COLO668 (cell line): Measurements from ENCODE around the gene IMP4.
A peak's percentile ranks its signal among the peaks of the same experiment; 100 is the strongest.

Source experiments
- DNase-seq: peaks from one replicate; lab custom pipeline; 2025; ENCODE audit not compliant: unreplicated experiment; lab: John Stamatoyannopoulos, UW

The IMP4 gene

DNA sequence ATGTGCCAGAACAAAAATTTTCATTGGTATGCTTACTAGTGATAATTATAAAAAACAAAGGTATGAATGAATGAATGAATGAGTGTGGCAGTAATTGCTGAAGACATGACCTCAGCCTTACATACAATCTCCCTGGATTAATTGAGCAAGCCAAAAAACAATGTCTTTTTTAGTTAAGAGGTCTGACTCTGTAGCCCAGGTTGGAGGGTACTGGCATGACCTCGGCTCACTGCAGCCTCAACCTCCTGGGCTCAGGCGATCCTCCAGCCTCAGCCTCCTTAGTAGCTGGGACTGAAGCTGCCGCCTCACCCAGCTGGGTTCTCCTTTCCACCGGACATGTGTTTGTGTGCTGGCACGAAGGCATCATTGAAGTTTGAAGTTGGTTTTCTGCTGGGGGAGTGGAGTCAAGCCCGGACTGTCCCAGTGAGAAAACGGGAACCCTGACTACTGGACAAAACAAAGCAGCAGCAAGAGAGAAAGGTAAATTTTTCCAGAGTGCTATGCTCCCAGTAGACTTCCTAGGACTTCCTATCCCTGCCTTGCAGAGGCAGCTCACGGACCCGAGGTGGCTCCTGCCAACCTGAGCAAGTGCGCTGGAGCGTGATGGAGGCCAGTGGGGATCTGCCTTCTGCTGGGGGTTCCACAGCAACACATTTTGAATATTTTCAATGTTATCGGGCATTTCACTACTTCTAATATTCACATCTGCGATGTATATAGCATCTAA lies 6.4 kb upstream of the IMP4 start:
- peak; percentile 20 for DNase-seq

DNA sequence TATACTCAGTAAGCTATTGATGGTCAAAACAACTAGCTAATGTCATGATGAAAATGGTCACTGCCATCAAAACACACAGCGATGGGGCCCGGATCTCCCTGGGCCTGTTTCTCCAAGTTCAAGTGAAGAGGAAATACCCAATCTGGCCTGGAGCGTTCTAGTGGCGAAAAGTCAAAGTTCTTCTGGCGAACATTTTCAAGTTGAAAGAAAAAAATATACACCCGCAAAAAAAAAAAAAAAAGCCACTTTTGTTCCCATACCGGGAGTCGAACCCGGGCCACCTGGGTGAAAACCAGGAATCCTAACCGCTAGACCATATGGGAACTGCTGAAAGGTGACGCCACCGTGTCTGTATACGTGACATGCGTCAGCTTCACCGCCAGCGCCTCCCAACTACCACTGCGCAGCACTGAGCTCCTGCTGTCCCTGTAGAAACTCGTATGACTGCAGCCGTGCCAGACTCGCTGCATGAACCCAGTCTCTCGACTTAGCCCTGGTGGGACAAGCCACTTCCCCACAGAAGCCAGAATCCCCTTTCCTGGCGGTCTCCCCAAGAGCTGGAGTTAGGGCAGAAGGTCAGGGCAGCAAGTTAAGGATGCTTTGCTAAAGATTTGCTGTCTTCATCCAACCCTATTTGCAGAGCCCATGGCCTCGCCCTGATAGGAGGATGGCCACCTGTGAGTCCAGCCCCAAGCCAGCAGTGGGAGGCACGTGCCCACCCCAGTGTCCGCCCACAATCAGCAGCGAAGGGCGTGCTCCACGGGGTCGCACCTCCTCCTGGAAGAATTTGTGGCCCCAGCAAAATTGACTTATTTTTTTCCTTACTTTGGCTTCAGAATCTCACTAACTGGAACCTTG lies 5.6 kb upstream of the IMP4 start:
- peak; percentile 75 for DNase-seq

DNA sequence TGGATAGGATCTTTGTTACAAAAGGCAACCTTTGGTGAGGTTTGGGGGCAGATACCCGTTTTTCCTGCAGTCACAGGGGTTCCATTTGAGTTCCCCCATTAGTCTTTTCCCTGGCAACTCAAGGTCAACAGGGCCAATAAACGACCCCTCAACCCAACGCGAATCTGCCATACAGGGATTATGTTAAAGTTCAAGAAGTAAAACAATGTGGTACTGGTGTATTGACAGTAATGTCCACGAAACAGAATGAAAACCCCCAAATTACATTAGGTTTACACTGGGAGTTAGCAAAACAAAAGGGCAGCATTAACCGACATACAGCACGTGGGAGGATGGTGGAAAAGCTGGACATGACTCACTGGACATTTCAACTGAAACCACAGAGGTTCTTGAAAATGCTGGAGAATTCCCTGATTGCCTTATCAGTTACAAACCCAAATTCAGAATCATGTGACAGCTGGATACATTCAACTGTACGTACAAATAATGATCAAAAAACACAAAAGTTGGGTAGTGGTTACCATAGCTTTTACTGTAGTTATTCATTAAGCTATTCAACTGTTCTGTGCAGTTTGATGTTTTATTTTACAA lies 4.9 kb upstream of the IMP4 start:
- DNase-seq = no peak

DNA sequence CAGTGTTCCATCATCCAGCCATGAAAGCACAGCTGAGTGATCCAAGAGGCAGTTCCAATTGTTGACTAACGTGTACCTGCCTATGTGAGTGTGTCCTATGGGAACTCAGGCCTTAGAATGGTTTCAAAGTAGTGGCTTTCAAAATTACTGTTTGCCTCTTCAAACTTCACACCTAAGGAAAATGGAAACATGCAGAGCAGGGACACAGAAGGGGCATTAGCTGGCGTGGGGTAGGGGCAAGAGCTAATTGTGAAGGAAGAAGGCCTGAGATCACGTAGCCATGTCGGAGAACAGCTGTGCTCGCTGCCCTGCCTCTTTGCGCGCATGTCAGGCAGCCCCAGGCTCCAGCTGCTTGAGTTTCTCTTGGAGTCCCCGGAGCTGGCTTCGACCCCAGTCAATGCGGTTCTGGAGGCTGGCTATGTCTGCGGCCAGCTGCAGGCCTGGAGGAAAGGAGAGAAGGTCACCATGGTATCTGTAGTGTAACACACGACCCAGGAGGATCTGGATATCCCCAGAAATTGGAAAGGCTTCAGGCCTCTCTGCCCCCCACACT lies 3.8 kb upstream of the IMP4 start:
- DNase-seq = no peak

DNA sequence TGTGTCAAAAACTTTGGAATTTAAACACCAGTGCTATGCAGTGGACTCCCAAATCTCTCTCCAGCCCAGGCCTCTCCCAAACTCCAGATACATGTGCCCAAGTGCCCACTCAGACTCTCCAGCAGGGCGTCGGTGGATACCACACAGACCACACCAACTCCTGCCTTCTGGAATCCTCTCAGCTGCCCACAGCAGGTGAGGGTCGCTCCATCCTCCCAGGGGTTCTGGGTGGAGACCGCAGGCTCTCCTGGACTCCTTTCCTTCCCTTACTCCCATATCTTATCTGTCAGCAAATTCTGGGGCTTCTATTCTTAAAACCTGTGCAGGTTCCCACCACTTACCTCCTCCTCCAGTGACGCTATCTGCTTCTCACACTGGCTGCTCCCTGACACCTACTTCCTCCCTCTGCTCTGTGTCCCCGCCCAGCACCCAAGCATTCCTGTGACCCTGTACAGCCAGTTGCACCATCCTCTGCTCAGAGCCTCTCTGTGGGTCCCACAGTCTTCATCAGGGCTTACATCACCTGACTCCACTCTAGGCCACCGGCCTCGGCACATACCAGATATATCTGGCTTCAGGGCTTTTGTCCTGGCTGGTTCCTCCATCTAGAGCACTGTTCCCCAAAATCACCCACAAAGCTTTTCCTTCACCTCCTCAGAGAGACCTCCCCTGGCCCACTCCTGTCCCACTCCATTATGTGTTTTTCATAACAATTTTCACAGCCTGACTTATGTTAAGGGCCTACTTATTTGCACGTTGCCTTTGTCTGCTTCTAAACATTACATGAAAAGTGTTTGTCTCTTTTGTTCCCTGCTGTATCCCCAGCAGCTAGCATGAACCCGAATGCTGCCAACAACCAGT lies 2.6 kb upstream of the IMP4 start:
- no peak for DNase-seq

DNA sequence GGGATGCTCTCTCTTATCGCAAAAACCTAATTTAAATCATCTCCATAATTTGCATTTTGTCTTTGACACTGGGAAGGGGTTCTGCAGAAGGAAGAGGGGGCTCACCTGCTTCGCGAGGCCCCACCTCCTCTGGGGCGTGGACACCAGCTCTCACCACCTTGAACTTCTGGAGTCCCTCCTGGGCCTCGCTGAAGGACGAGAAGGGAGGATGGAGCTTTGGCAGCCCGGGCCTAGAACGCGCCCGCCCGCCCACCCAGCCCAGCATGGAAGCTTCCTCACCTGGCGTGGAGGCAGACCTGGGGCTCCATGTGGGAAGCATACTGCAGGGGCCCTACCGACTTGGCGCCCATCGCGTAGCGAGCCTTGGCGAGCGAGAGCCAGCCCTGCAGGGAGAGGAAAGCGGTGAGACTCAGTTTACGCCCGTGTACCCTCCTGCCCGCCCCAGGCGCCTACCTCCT lies 1.1 kb upstream of the IMP4 start:
- peak; percentile 45 for DNase-seq

DNA sequence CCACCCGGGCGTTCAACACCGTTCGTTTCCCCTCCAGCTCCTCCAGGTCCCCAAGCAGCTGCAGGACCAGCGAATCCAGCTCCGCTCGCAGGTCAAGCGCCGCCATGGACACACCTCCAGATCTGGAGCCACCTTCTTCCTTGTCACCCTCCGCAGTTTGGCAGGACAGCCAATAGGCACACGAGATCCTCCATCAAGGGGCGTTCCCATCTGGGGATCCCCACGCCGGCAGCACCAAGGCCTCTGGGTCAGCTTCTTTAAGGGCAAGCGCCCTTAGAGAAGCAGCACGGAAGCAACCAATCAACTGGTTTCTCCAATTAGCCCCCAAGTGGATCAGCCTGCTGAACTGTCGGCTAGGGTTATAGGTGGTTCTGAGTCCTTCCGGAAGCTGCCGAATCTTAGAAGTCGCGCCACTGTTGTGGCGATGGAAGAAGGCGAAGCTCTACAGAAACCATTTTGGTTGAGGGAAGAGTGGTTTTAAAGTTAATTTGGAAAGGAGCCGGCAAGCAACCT lies 621 bp upstream of the IMP4 start:
- DNase-seq = peak; percentile 88

DNA sequence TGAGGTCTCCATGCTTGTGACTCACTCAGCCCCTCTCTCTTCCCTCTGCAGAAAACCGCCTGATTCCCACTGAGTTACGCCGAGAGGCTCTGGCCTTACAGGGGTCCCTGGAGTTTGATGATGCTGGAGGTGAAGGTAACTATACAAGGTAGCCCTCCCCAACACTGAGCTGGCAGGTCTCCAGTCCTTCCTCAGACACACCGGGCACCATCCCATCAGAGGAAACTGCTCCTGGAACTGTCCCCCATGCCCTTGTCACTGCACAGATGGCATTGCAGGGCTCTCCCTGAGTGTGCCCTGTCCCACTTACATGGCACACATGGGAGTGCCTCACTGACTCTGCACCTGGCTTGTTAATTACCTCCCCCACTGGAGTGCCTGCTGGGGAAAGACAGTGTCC lies 1.9 kb downstream of the IMP4 start:
- no peak for DNase-seq

DNA sequence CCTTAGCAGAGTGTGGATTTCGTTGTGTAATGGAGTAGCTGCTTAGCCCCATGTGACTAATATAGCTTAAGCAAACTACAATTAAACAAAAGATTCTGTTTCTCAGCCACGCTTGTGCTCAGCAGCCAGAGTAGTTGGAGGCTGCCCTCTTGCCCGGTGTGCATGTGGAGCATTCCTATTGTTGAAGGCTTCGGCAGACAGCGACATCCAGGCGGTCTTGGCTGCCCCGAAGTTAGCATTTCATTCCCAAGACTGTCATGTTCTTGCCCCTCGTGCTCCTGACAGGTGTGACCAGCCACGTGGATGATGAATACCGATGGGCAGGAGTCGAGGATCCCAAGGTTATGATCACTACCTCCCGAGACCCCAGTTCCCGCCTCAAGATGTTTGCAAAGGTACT lies 2.4 kb downstream of the IMP4 start:
- no peak for DNase-seq

DNA sequence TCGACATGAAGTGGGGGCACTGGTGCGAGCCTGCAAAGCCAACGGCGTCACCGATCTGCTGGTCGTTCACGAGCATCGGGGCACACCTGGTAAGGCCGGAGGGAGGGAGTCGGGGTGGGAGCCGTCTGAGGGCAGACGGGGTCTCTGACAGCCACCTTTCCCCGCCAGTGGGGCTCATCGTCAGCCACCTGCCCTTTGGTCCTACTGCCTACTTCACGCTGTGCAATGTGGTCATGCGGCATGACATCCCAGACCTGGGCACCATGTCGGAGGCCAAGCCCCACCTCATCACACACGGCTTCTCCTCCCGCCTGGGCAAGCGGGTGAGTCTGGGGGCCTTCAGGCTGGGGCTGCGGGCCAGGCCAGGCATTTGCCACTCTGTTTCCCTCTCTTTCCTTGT lies 2.9 kb downstream of the IMP4 start:
- no peak for DNase-seq

DNA sequence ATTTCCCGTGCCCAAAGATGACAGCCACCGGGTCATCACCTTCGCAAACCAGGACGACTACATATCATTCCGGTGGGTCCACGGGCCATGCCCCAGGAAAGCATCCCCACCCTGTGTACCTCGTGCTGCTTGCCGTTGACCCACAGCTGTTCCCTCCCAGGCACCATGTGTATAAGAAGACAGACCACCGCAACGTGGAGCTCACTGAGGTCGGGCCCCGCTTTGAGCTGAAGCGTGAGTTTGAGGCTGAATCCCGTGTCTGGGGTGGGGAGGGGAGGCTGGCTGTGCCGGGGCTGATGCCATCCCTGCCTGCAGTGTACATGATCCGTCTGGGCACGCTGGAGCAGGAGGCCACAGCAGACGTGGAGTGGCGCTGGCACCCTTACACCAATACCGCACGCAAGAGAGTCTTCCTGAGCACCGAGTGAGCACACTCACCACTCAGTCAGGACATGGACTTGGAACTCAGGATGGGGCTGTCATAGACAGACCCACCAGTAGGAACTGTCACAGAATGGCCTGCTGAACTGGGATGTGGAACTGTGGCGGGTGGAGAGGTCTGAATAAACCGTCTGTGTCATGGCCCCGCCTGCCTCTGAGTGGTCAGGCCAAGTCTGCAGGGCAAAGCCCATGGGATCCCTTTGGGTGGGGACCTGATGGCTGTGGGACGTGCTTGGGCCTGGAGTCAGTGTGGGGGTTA lies 3.5 kb downstream of the IMP4 start:
- no peak for DNase-seq

DNA sequence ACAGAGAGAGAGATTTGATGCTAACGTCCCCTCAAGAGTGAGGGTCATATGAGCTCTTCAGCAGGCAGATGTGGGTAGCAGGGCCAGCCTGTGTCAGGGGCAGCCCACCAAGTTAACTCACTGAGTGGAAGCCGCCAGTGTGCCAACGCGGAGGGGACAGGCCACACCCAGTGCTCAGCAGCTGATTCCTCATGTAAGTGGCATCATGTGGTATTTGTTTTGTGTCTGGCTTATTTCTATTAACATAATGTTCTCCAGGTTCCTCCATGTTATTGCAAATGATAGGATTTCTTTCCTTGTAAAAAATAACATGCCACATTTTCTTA lies 4.0 kb downstream of the IMP4 start:
- no peak for DNase-seq

DNA sequence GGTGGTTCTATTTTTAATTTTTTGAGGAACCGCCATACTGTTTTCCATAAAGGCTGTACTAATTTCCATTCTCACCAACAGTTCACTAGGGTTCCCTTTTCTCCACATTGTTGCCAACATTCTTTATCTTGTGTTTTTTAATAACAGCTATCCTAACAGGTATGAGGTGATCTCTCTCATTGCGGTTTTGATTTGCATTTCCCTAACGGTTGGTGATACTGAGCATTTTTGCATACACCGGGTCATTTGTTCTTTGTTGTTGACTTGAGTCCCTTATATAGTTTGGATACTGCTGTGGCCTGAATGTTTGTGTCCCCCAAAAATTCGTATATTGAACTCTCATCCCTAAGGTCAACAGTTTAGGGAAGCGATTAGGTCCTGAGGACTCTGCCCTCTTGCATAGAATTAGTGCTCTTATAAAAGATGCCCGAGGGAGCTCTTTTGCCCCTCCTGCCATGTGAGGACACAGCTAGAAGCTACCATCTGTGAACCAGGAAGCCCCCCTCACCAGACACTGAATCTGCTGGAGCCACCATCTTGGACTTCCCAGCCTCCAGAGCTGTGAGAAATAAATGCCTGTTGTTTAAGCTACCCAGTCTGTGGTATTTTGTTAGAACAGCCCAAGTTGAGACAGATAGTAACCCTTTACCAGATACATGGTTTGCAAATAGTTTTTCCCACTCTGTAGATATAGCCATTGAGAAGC lies 4.7 kb downstream of the IMP4 start:
- DNase-seq = no peak

DNA sequence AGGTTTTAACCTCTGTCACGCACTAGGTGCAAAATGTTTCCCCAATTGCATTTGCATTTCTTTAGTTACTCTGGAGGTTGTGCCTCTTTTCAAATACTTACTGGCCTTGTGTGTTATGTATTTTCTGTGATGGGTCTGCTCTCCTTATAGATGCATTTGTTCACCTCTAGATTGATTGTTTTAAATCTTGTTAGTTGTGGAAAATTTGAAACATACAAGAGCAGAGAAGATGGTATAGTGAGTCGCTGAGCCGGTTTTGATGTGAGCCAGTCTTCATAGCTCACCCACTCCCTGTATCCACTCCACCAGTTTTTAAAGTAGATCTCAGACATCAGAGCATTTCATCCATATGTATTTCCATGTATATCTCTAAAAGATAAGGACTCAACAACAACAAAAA lies 6.5 kb downstream of the IMP4 start:
- DNase-seq = no peak

DNA sequence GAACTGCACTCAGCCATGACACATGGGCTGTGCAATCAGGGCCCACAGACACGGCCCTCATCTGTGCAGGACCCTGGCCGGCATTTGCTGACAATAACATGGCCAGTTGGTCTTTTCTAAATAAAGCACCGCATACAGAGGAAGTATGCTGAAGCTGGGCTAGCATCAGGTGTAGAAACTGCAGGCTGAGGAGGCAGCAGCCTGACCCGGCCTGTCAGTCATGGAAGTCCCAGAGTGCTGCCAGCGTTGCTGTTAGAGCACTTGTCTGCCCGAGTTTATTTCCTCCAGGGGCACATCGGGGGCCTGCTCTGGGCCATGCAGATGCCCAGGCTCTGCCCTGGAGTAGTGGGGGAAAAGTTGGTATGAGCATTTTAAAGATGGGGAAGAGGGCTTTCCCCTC lies 9.0 kb downstream of the IMP4 start:
- no peak for DNase-seq

DNA sequence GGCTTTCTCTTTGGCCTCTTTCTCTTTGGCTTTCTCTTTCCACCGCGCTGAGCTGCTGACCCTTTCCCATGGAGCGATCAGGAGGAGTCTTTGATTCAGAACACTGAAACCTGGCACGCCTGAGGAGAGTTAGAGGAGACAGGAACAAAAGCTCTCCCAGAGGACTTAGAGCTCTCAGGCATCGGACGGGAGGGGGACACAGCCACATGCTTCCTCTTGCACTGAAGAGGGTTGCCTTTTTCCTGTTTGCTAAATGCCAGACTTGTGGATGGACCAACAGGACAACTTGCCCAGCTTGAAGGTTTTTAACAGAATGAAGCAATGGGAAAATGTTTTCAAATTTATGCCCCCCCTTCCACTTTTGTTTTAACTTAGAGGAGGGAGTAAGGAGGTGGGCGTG lies 9.5 kb downstream of the IMP4 start:
- DNase-seq = no peak

DNA sequence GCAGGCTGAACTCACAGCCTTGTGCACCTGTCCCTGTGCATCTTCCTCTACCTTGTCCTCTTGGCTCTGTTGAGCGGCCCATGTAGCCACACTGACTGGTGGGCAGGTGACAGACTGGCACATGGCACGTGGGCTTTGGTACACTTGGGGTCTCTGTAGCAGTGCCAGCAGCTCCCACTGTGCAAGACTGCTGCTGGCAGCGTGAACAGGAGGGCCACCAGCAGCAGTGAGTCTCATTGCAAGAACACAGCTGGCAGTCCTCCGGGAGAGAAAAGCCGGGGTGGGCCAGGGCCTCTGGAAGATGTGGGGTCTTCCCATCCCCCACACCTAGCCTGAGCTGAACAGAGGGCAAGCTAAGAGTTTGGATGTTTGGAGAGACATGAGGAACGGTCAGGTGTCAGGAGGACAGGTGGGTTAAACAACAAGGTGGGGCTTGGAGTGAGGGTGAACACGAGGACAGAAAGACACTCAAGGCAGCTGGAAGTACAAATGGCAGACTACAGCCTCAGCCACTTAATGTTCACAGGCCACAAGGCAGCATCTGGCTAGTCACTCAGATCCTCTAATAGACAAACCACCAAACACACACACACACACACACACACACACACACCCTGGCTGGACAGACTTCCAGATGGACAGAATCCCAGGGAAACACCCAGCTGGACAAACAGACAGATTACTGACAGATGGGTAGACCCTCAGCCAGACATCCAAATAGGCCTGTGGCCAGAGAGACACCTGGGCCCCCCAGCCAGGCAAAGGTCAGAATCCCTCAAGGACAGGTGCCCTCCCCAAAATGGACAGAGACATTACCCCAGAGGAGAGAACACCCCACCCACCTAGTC lies 10.8 kb downstream of the IMP4 start:
- peak; percentile 30 for DNase-seq

DNA sequence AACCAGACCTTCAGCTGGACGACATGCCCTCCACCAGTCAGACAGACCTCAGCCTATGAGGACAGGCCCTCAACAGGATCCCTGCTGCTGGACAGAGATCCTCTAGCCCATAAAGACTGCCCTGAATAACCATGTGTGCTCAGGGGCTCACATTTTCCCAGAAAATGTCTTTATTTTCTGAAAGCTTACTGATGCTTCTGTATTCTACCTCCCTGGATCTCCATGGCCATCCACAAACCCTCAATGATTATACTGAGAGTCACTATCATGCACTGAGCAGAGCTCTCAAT lies 11.4 kb downstream of the IMP4 start:
- DNase-seq = no peak

DNA sequence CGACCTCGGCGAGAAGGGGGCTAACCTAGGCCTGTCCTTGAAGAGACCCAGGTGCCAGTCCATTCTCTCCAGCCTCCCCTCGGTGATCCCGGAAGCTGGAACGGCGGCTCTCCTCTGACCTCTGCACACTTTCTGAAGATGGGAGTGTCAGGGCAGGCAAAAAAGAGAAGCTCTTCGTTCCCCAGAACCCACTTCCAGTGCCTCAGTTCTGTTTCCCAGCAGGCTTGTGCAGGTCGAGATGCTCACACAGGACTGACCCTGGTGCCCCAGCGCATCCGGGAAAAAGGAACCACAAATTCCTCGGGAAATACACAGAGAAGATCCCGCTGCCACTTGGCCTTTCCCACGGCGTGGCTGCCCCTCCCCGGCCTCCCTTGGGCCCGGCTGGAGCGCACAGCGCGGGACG lies 12.5 kb downstream of the IMP4 start:
- DNase-seq = no peak
